HG03558 (cell line): ENCODE measurements around the gene RP9.

Source experiments
- ATAC-seq: cut with Tn5 transposase; IDR thresholded peaks from one replicate; pipeline ENCODE4 v1.9.1; 2021; ENCODE audit warnings: moderate number of reproducible peaks; ENCODE audit not compliant: unreplicated experiment; ENCODE audit errors: extremely low read depth

Gene RP9

GRCh38 chr7:33067921-33068320 lies 41.3 kb downstream of the RP9 start:
- ATAC-seq: no peak

GRCh38 chr7:33066771-33067170 lies 42.4 kb downstream of the RP9 start:
- ATAC-seq: no peak

GRCh38 chr7:33065981-33066380 lies 43.2 kb downstream of the RP9 start:
- no peak for ATAC-seq

GRCh38 chr7:33062782-33063443 lies 46.3 kb downstream of the RP9 start:
- peak; percentile 86 for ATAC-seq

GRCh38 chr7:33062023-33062781 lies 47.0 kb downstream of the RP9 start, which contains the start of gene NT5C3A:
NT5C3A (minus strand) TSS chr7:33062776; CDS start chr7:33062705, 71 bp downstream.
- peak; percentile 13 for ATAC-seq

- ATAC-seq: no peak
Observed at GRCh38 chr7:33061282-33061937, 47.8 kb downstream of the RP9 start.

GRCh38 chr7:33059635-33060034 lies 49.6 kb downstream of the RP9 start:
- ATAC-seq: no peak

GRCh38 chr7:33055158-33055557 lies 54.0 kb downstream of the RP9 start:
- no peak for ATAC-seq

- ATAC-seq: no peak
Observed at GRCh38 chr7:33054261-33054964, 54.8 kb downstream of the RP9 start.

GRCh38 chr7:33053721-33054120 lies 55.5 kb downstream of the RP9 start:
- ATAC-seq: no peak

- ATAC-seq: no peak
Observed at GRCh38 chr7:33050535-33051318, 58.5 kb downstream of the RP9 start.

- ATAC-seq: no peak
Observed at GRCh38 chr7:33048704-33049103, 60.5 kb downstream of the RP9 start.

GRCh38 chr7:33048257-33048656 lies 60.9 kb downstream of the RP9 start:
- no peak for ATAC-seq

- ATAC-seq: no peak
Observed at GRCh38 chr7:33044986-33045385, 64.2 kb downstream of the RP9 start.
